NCI-H446 (cell line): ENCODE measurements around the gene CPA5.

Experiments
- DNase-seq, 2 experiments: peaks; one replicate each; lab custom pipeline; 2025; lab: John Stamatoyannopoulos, UW

CPA5 gene

DNA sequence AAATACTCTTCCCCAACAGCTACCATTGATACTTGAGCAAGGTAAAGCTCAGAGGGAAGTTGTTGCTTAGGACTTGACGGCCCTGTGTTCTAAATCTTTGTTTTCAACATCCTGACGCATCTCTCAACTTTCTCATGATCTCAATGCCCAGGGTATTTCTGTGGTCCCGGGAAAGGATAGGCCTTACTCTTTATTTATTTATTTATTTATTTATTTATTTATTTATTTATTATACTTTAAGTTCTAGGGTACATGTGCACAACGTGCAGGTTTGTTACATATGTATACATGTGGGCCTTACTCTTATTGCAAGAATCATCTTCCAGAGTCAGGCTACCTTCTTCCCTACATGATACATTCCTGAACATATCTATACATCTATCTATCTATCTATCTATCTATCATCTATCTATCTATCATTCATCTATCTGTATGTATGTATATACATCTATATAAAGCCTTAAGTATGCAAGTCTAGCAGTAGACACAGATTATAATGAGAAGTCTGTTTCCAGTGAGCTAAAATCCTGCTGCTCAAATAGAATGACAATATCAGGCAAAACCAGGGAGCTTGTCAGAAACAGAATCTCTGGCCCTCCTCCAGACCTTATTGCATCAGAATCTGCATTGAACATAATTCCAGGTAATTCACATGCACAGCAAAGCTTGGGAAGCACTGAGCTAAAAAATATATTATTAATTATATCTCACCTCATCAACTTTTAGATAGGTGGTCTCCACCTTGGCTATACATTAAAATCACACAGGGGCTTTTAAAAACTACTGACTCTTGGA lies 12.2 kb upstream of the CPA5 start:
- no peak for DNase-seq

DNA sequence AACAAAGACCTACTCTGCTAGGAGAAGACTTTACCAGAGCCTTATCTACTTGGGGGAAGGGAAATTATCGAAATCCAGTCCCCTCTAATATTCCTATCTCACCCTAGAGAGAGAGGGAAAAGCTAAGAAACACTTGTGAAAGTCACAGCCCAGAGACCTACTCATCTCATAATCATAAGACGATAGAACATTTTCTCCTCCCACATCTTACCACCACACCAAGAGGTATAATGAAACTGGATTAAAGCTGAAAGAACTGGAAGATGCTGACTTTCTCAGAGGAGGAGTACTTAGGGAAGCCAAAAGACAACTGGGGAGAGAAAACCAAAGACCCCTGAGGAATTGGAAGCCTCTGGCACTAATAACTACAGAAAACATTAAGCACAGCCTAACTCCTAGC lies 10.8 kb upstream of the CPA5 start:
- no peak for DNase-seq

GRCh38 chr7:130334274-130334673 lies 10.3 kb upstream of the CPA5 start:
- DNase-seq: no peak

DNA sequence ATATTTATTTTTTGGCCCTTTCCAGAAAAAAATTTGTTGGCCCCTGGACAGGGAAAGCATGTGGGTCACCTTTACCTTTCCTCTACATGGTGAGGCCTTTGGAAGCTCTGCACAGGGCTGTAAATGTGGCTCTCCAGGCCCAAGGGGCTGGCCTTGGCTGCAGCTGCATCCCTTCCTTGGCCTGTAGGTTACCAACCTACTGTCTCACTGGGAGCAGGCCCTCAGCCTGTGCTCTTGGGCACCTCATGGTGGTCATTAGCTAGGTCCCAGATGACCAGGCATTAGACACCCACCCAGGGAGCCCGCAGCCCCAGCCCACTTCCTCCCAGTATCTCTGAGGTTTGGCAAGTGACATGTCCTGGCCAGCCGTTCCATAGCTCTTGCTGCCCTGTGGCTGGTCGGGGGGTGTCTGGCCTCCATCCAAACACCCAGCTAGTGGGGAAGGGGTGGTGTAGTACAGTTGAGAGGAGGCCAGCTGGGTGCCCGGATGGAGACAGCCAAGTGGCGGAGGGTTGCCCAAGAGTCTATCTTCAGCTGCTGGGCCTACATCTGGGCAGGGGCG lies 7.1 kb upstream of the CPA5 start:
- DNase-seq: no peak

- DNase-seq: no peak
Measured at GRCh38 chr7:130338233-130338632, 6.4 kb upstream of the CPA5 start.

- DNase-seq: no peak
Measured at GRCh38 chr7:130341882-130342281, 2.7 kb upstream of the CPA5 start.

DNA sequence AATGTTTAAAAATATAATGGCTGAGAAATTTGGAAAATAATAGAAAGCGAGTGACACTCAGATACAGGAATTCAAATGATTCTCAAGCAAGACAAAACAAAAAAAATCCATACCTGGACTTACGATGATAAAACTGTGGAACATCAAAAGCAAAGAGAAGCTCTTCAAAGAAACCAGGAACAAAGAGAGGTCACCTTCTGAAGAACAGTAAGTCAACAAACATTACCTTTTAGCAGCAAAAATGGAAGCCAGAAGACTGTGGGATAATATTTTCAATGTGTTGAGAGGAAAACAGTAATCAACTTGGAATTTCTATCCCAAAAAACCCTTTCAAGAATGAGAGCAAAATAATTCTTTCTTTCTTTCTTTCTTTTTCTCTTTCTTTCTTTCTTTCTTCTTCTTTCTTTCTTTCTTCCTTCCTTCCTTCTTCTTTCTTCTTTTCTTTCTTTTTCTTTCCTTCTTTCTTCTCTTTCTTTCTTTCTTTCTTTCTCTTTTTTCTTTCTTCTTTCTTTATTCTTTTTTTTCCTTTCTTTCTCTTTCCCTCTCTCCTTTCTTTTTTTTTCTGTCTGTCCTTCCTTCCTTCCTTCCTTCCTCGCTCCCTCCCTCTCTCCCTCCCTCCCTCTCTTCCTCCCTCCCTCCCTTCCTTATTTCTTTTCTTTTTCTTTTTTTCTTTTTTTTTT lies 1.8 kb upstream of the CPA5 start:
- DNase-seq: no peak

GRCh38 chr7:130345136-130345535 lies 520 bp downstream of the CPA5 start:
- DNase-seq: no peak

DNA sequence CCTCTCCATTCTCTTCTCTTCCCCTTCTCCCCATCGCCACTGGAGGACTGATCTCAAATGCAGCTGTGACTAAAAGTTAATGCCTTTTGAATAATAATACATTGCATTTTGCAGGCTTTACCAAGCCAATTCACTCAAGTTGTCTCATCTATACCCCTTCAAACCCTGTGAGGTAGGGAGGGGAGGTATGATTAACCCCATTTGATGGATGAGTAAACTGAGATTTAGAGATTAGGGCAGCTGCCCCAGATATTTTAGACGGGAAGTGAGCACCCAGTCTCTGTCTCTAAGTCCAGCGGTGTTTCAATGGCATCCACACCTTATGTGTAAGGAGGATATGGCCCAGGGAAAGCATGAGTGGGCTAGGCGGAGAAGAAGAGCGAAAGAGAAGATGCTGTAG lies 1.1 kb downstream of the CPA5 start:
- DNase-seq: no peak

DNA sequence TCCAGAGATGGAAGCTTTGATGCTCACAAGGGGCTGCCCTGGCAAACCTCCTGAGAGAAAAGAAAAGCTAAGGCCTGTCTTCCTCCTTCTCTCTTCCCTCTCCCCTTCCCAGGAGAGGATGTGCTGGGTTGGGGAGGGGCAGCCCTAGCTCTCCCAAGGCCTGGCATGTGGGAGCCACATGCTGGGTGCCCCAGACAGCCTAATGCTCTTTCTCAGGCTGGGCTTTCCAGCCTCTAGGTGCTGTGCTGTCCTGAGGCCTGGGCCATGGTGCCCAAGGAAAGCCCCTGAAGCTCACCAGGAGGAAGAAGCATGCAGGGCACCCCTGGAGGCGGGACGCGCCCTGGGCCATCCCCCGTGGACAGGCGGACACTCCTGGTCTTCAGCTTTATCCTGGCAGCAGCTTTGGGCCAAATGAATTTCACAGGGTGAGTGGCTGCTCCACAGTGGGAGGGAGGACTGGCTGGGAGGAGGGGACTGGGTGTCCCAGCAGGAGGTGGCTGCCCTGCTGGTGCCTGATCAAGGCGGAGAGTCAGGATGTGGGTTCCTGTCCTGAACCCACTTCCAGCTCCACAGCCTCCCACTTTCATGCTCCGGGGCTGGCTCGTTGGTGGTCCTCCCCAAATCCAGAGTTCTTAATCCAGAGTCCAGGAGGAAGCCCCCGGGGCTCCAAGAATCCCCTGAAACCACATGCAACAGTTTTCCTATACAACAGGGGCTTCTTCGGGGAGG lies 1.7 kb downstream of the CPA5 start:
- no peak for DNase-seq

DNA sequence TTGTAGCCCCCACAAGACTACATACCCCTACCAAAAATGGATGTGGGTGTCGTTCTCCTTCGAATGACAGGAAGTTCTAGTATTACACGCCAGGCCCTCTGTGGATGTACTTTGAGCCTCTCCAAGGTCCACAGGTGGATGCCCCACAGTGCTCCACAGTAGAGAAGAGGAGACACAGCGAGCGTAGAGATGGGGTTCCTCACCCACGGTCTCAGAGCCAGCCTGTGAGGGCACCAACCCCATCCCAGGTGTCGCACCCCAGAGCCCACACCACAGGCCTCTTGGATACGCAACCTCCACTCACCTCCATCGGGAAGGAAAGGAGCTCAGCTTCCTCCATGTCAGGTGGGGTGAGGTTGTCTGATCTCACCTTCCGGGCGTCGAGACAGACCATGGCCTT lies 2.3 kb downstream of the CPA5 start:
- no peak for DNase-seq

GRCh38 chr7:130349911-130350782 lies 5.5 kb downstream of the CPA5 start:
- no peak for DNase-seq

DNA sequence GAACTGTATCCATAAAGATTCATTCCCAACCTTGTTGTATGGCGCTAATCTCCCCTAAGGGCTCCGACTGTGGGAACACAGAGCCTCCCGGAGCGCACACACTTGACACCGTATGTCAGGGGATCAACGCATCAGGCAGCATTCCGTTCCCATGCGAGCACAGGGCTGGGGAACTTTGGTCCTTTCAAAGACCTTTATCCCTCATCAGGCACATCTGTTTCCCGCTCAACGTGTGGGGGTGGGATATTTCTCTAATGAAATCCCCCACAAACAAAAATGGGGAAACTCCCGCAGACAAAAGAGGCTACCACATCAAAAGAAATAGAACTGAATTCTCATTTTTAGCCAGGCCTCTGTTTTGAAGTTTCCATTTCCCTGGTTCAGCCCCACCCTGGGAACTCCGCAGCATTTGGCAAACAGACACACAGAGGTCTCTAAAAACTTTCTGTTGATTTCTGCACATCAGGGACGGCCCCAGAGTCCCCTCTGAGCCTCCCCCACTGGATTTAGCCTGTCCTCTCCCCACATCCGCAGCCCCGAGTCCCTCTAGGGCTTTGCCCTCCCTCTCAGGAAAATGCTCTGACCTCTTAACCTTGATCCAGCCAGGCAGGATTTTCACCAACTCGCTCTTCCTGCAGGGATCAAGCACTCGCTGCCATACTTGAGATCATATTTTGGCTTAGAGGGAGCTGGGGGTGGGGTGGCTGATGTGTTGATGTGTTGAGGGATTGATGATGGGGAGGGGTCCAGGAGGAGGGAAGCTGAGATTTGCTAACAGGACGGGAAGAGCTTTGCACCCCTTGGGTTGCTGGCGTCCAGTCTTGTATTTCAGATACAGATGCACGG lies 6.6 kb downstream of the CPA5 start:
- no peak for DNase-seq

DNA sequence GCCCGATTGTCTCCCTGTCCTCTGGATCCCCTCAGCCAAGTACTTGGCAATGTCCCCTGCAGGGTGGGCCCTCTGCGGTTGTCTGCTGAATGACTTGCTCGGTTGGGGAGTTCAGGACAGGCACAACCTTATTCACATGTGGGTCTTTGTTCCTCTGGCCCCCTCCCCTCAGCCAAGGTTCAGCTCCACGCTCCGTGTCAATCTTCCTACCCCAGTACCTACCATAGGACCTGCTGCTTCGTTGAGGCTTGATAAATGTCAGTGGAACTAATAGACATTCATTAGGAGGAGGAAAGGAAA lies 7.1 kb downstream of the CPA5 start:
- DNase-seq: no peak

GRCh38 chr7:130352194-130353074 lies 7.8 kb downstream of the CPA5 start:
- DNase-seq: no peak

DNA sequence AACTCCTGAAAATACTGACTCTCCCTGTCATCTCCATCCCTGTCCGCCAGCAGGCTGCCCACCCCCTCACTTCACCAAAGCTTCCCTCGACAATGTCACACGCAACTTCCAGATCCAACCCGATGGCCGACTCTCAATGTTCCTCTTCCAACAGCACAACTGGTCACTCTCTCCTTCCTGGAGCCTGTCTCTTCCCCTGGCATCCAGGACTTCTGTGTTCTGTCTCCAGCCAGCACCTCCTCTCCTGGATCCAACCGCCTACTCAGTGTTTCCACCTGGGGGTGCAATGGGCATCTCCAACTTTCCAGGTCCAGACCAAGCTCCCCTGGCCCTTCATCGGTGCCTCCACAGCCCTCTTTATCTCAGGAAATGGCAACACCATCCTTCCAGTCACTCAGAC lies 8.6 kb downstream of the CPA5 start:
- no peak for DNase-seq

DNA sequence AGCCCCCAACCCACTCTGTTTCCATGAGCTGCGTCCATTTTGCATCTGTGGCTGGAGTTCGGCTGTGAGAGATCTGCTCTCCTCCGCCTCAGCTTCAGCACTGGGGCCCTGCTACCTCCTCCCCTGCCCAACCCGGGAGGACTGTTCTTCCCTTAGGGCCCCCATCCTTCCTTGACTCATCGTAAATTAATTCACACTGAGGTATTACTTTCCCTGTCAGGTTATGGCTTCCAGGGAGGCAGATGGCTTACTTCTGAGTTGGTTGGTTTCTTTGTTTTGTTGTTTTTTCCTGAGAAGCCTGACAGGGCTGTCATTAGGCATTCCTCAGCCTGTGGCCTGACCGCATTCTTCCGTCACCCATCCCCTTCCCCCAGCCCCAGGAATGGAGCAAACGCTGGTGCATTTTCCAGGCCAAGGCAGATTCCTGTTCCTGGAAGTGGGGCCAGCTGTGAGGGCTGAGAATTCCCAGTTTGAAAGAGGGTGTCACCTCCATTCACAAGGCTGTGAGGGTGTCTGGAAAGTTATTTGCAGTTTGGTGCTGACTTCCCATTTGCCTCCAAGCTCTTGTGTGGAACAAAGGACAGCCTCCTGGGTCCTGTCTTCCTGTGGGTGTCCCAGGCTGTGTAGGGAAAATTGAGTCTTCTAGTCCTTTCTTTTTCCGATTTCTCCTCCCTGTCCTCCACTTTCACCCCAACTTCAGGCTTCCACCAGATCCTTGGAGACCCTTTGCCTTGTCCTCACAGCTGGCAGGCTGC lies 11.7 kb downstream of the CPA5 start:
- DNase-seq: peak in 1 of 2 experiments; percentile 4

DNA sequence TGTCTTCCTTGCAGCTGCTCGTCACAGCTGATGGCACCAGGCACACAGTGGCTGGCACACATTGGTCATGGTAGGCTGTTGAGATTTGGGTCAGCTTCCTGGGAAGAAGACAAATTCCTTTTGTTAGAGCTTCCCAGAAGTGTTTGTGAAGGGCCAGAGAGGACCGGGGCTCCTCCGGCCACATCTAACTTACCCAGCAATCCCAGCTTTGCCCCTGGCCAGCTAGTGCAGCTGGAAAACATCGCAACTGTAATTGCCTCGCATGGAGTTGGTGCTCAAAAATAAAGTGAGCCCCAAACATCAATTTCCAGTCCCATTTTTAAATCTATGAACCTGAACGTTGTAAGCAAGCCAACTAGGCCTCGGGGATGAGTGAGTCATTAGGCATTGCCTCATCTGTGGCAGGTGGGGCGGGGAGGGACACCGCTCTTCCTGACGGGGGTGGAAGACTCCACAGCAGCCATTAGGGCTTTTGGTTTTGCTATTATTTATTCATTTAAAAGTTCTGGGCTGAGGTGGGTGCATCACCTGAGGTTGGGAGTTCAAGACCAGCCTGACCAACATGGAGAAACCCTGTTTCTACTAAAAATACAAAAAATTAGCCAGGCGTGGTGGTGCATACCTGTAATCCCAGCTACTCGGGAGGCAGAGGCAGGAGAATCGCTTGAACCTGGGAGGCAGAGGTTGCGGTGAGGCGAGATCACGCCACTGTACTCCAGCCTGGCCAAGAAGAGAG lies 12.4 kb downstream of the CPA5 start:
- DNase-seq: peak in 1 of 2 experiments; percentile 29

DNA sequence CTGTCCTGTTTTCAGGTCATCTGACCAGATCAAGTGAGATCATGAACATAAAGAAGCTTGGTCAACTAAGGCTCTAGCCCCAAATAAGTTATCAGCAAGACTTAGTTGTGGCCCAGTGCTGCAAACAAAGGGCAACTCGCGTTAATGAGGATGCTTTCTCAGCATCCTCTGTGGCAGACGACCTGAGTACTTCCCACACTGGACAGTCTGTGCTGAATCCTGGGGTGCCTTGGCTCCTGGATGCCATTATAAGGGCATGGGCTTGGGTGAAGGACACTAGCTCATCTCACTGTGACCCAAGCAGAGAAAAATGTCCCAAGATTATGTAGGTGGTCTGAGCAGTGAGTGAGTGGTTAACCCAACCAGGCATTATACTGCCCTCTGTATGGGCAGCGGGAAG lies 13.9 kb downstream of the CPA5 start:
- DNase-seq: no peak
